ENCODE data around the gene RFT1. TPM values are rescaled to one million over a fixed set of nuclear protein-coding genes. Genes with fewer than 3 reads are reported as not detected.

Gene RFT1
- polyA plus RNA-seq, 3 donors, result 8.2 to 34.9 (median 25.6) TPM

DNA sequence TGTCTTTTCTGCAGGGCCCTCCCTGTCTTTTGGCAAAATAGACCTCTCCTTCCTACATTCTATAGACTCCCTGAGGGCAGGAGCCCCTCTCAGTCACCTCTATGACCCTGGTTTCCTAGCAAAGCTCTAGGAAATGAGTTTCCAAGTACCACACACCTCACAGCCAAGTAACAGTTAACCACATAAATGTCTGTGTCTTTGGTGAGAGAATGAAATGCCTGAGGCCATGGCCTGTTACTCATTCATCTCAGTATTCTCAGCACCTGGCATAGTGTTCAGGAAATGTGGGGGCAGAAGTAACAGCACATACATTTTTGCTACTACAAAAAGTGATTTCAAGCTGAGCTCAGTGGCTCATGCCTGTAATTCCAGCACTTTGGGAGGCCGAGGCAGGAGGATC is 21.0 kb downstream of the RFT1 start:
- H3K4me2 ChIP-seq (replicated peaks; ENCODE audit: extremely low read depth, low read length, poor library complexity, severe bottlenecking), result no peak overlapping the region
- no peaks in the 10 kb centered on the region for H3K9me3 Mint-ChIP-seq

GRCh38 chr3:53104762-53105161 is 25.5 kb downstream of the RFT1 start:
- Mint-ChIP-seq H3K27ac (peak overlapping the region; percentile 50 to 98 (median 92)), H3K36me3 (peaks cover 36 to 65% of the 10 kb centered on the region in 2 donors), H3K4me3 (no peak overlapping the region), H3K4me1 (peaks cover 61% of the 10 kb centered on the region), H3K27me3 (ENCODE audit: low read depth in 3 of 3) (peaks cover 0 to 1% (median 0%) of the 10 kb centered on the region in 3 donors), H3K9me3 (no peaks in the 10 kb centered on the region)
- H3K79me2 ChIP-seq (ENCODE audit: insufficient read depth, low read length), result peaks cover 4% of the 10 kb centered on the region
- no CpG with 5 or more reads among the region's 3 CpGs for WGBS (ENCODE audit: insufficient coverage)
- H3K27me3 ChIP-seq (ENCODE audit: control insufficient read depth in 2 of 2, insufficient read depth in 2 of 2, low read length in 2 of 2), result no peaks in the 10 kb centered on the region
- H3K4me2 ChIP-seq (replicated peaks; ENCODE audit: extremely low read depth, low read length, poor library complexity, severe bottlenecking), result peak overlapping the region; percentile 55
- no peak overlapping the region for H2AFZ ChIP-seq (ENCODE audit: insufficient read depth, low read depth, low read length, poor library complexity, severe bottlenecking)
- H3K36me3 ChIP-seq (replicated peaks in 1 of 2; ENCODE audit: control insufficient read depth in 1 of 2, insufficient read depth in 2 of 2, low read length in 2 of 2), result peaks cover 5 to 32% of the 10 kb centered on the region in 2 donors
- H3K9me3 ChIP-seq (replicated peaks in 1 of 2; ENCODE audit: control insufficient read depth in 1 of 2, insufficient read depth in 1 of 2, low read length in 2 of 2), result no peaks in the 10 kb centered on the region
- intact Hi-C loops (cut with micrococcal nuclease), result loop anchor here in 1 of 2 donors (5.0 kb wide), 2 partner anchors 38 to 148 kb away; no protein-coding TSS in a partner anchor
- peak; percentile 64 to 72 (median 72) for DNase-seq
- no peak for TF ChIP-seq CTCF (IDR thresholded peaks at IDR 0.05)
- H3K9ac ChIP-seq (ENCODE audit: insufficient read depth, low read length, poor library complexity, severe bottlenecking), result no peak overlapping the region
- H3K27ac ChIP-seq (ENCODE audit: low read depth in 1 of 2, low read length in 2 of 2), result peak overlapping the region; percentile 18 to 81
- H4K20me1 ChIP-seq (ENCODE audit: insufficient read depth, low read length), result no peaks in the 10 kb centered on the region
- H3K4me1 ChIP-seq (ENCODE audit: control insufficient read depth in 1 of 2, insufficient read depth in 2 of 2, low read length in 2 of 2), result peaks cover 46 to 57% of the 10 kb centered on the region in 2 donors
- peak overlapping the region in 1 of 3 experiments; percentile 35 for H3K4me3 ChIP-seq (replicated peaks in 1 of 3; ENCODE audit: low read depth in 2 of 3, low read length in 3 of 3)

More for the DNA sequence above, 21.0 kb downstream of the RFT1 start:
- 100% methylated on average over 1 of the region's 1 CpG for WGBS (ENCODE audit: insufficient coverage)
- peaks cover 27 to 53% of the 10 kb centered on the region in 2 donors for H3K36me3 Mint-ChIP-seq
- no peaks in the 10 kb centered on the region for H3K27me3 ChIP-seq (ENCODE audit: control insufficient read depth in 2 of 2, insufficient read depth in 2 of 2, low read length in 2 of 2)
- H3K9ac ChIP-seq (ENCODE audit: insufficient read depth, low read length, poor library complexity, severe bottlenecking), result no peak overlapping the region
- H4K20me1 ChIP-seq (ENCODE audit: insufficient read depth, low read length), result peaks cover 11% of the 10 kb centered on the region
- peaks cover 9 to 24% of the 10 kb centered on the region in 2 donors for H3K36me3 ChIP-seq (replicated peaks in 1 of 2; ENCODE audit: control insufficient read depth in 1 of 2, insufficient read depth in 2 of 2, low read length in 2 of 2)
- no peak overlapping the region for H2AFZ ChIP-seq (ENCODE audit: insufficient read depth, low read depth, low read length, poor library complexity, severe bottlenecking)
- H3K4me3 ChIP-seq (replicated peaks in 1 of 3; ENCODE audit: low read depth in 2 of 3, low read length in 3 of 3), result peak overlapping the region in 1 of 3 experiments; percentile 42
- peak overlapping the region; percentile 67 to 76 for H3K27ac ChIP-seq (ENCODE audit: low read depth in 1 of 2, low read length in 2 of 2)
- H3K4me1 ChIP-seq (ENCODE audit: control insufficient read depth in 1 of 2, insufficient read depth in 2 of 2, low read length in 2 of 2), result peaks cover 37 to 45% of the 10 kb centered on the region in 2 donors
- peaks cover 0 to 1% (median 0%) of the 10 kb centered on the region in 3 donors for H3K27me3 Mint-ChIP-seq (ENCODE audit: low read depth in 3 of 3)
- H3K79me2 ChIP-seq (ENCODE audit: insufficient read depth, low read length), result peaks cover 4% of the 10 kb centered on the region
- peak overlapping the region; percentile 87 to 94 (median 90) for H3K27ac Mint-ChIP-seq
- DNase-seq, result no peak
- H3K4me1 Mint-ChIP-seq, result peaks cover 37% of the 10 kb centered on the region
- no peaks in the 10 kb centered on the region for H3K9me3 ChIP-seq (replicated peaks in 1 of 2; ENCODE audit: control insufficient read depth in 1 of 2, insufficient read depth in 1 of 2, low read length in 2 of 2)
- intact Hi-C loops (cut with micrococcal nuclease), result no loop called here
- H3K4me3 Mint-ChIP-seq, result no peak overlapping the region
- TF ChIP-seq CTCF (IDR thresholded peaks at IDR 0.05), result no peak

Data from CD14-positive monocyte (primary cell).